H1 (cell line): ENCODE measurements around the gene SV2B. TPM values are rescaled to one million over a fixed set of nuclear protein-coding genes. Genes with fewer than 3 reads are reported as not detected.

Experiments used
- CTCF ChIA-PET: fragments of 300-600 bp; sonication (Branson Sonifier 250); formaldehyde crosslinking; loops from one replicate; lab custom pipeline; 2021; ENCODE audit not compliant: partially characterized antibody; lab: Charles Lee
- POLR2A ChIA-PET: fragments of 300-600 bp; sonication (Branson Sonifier 250); formaldehyde crosslinking; loops from one replicate; lab custom pipeline; 2021; ENCODE audit warnings: inconsistent platforms; ENCODE audit not compliant: partially characterized antibody; lab: Charles Lee
- DNase-seq, 2 experiments: peaks; one replicate each; pipeline versions ENCODE4 v3.0.0 to v3.0.0-alpha.2; 2010 to 2022; ENCODE audit warnings: low spot score in 2 of 2, low read depth in 1 of 2, mixed read lengths in 1 of 2
- FAIRE-seq: peaks from 2 replicates; lab custom pipeline; 2011; peaks lifted over from hg19 to GRCh38; lab: Jason Lieb, UNC
- H2AFZ ChIP-seq: 2 replicates; pipeline ENCODE4 v1.8.1; 2012; ENCODE audit warnings: low read length, inconsistent platforms
- H2AK5ac ChIP-seq: 2 replicates; pipeline ENCODE4 v1.6.1; 2013; ENCODE audit warnings: low read depth, low read length
- H2BK120ac ChIP-seq: replicated peaks from 2 replicates; pipeline ENCODE3; 2013; ENCODE audit warnings: low read depth, low read length, inconsistent platforms
- H2BK12ac ChIP-seq: 2 replicates; pipeline ENCODE4 v1.6.1; 2013; ENCODE audit warnings: low read depth, low read length
- H2BK15ac ChIP-seq: 2 replicates; pipeline ENCODE4 v1.6.1; 2013; ENCODE audit warnings: low read length
- H2BK20ac ChIP-seq: 2 replicates; pipeline ENCODE4 v1.6.1; 2013; ENCODE audit warnings: low read length
- H2BK5ac ChIP-seq: 2 replicates; pipeline ENCODE4 v1.6.1; 2013; ENCODE audit warnings: low read depth, low read length
- H3K14ac ChIP-seq: 2 replicates; pipeline ENCODE4 v1.6.1; 2013; ENCODE audit warnings: inconsistent platforms; ENCODE audit not compliant: insufficient read length
- H3K18ac ChIP-seq: 2 replicates; pipeline ENCODE4 v1.6.1; 2013; ENCODE audit warnings: low read length; ENCODE audit errors: extremely low read depth
- H3K23ac ChIP-seq: 2 replicates; pipeline ENCODE4 v1.6.1; 2013; ENCODE audit warnings: inconsistent platforms; ENCODE audit not compliant: insufficient read length
- H3K23me2 ChIP-seq: 2 replicates; pipeline ENCODE4 v1.6.1; 2013; ENCODE audit warnings: low read depth, low read length
- H3K27ac ChIP-seq: 2 replicates; pipeline ENCODE4 v1.6.1; 2011; ENCODE audit warnings: low read depth, low read length, inconsistent platforms
- H3K27me3 ChIP-seq, 4 experiments: replicated peaks in 1 of 4; 1 replicate in 1 of 4; 2 replicates in 3 of 4; pipeline versions ENCODE4 v1.6.1 to v1.8.1; 2011 to 2013; ENCODE audit warnings: low read length in 3 of 4, mild to moderate bottlenecking in 3 of 4, inconsistent platforms in 2 of 4, mixed read lengths in 2 of 4, moderate library complexity in 1 of 4; ENCODE audit not compliant: control insufficient read depth in 3 of 4, insufficient read depth in 3 of 4; ENCODE audit errors: extremely low read depth in 1 of 4
- H3K36me3 ChIP-seq, 4 experiments: 2 replicates each; pipeline versions ENCODE4 v1.6.1 to v1.8.1; 2011 to 2013; ENCODE audit warnings: mild to moderate bottlenecking in 4 of 4, low read length in 3 of 4, moderate library complexity in 2 of 4, control low read depth in 1 of 4, inconsistent platforms in 1 of 4; ENCODE audit not compliant: insufficient read depth in 4 of 4, control insufficient read depth in 2 of 4
- H3K4ac ChIP-seq: replicated peaks from 2 replicates; pipeline ENCODE3; 2013; ENCODE audit warnings: low read length, low read depth, mixed read lengths, inconsistent platforms; ENCODE audit not compliant: insufficient read length
- H3K4me1 ChIP-seq, 4 experiments: replicated peaks in 1 of 4; 1 replicate in 1 of 4; 2 replicates in 3 of 4; pipeline versions ENCODE4 v1.6.1 to v1.8.1; 2011 to 2013; ENCODE audit warnings: low read length in 3 of 4, inconsistent platforms in 2 of 4, mixed read lengths in 1 of 4; ENCODE audit not compliant: insufficient read depth in 4 of 4, control insufficient read depth in 3 of 4
- H3K4me2 ChIP-seq, 2 experiments: 2 replicates each; pipeline versions ENCODE4 v1.6.1 to v1.8.1; 2011 to 2013; ENCODE audit warnings: low read depth in 2 of 2, low read length in 2 of 2, control low read depth in 1 of 2, inconsistent platforms in 1 of 2, mild to moderate bottlenecking in 1 of 2; ENCODE audit not compliant: insufficient read depth in 1 of 2
- H3K4me3 ChIP-seq, 4 experiments: fragments of 200-600, 300-600 bp in 1 of 4; sonication (generic), shearing (Covaris generic), sonication (Bioruptor Twin) in 1 of 4; 2 replicates each; pipeline versions ENCODE4 v1.5.1 to v1.8.1; 2011 to 2016; ENCODE audit warnings: low read length in 4 of 4, low read depth in 3 of 4, control low read depth in 2 of 4, inconsistent platforms in 2 of 4, mild to moderate bottlenecking in 2 of 4, mixed read lengths in 1 of 4, moderate library complexity in 1 of 4; ENCODE audit not compliant: insufficient read depth in 2 of 4; ENCODE audit errors: extremely low read depth in 1 of 4
- H3K56ac ChIP-seq: replicated peaks from 2 replicates; pipeline ENCODE3; 2013; ENCODE audit warnings: low read depth, mild to moderate bottlenecking, mixed read lengths, low read length, inconsistent platforms; ENCODE audit not compliant: insufficient read length
- H3K79me1 ChIP-seq: 2 replicates; pipeline ENCODE4 v1.6.1; 2013; ENCODE audit warnings: low read depth, low read length, control low read depth
- H3K79me2 ChIP-seq, 2 experiments: 2 replicates each; pipeline versions ENCODE4 v1.6.1 to v1.8.1; 2012 to 2013; ENCODE audit warnings: low read length in 2 of 2, mild to moderate bottlenecking in 2 of 2, inconsistent platforms in 1 of 2; ENCODE audit not compliant: insufficient read depth in 2 of 2, control insufficient read depth in 1 of 2
- H3K9ac ChIP-seq, 4 experiments: replicated peaks in 1 of 4; 1 replicate in 1 of 4; 2 replicates in 3 of 4; pipeline versions ENCODE4 v1.6.1 to v1.8.1; 2011 to 2013; ENCODE audit warnings: low read depth in 3 of 4, low read length in 3 of 4, control low read depth in 2 of 4, mild to moderate bottlenecking in 2 of 4, moderate library complexity in 2 of 4, inconsistent platforms in 1 of 4; ENCODE audit errors: extremely low read depth in 1 of 4
- H3K9me3 ChIP-seq, 2 experiments: 2 replicates each; pipeline versions ENCODE4 v1.6.1 to v1.8.1; 2012 to 2013; ENCODE audit warnings: mild to moderate bottlenecking in 2 of 2, moderate library complexity in 2 of 2, control low read depth in 1 of 2, inconsistent platforms in 1 of 2, low read depth in 1 of 2, low read length in 1 of 2, mixed read lengths in 1 of 2; ENCODE audit not compliant: insufficient read depth in 2 of 2
- H4K20me1 ChIP-seq, 2 experiments: replicated peaks in 1 of 2; 2 replicates each; pipeline versions ENCODE3 to v1.8.1; 2011 to 2013; ENCODE audit warnings: inconsistent platforms in 2 of 2, low read length in 2 of 2, mild to moderate bottlenecking in 1 of 2; ENCODE audit not compliant: insufficient read depth in 2 of 2, control insufficient read depth in 1 of 2
- H4K5ac ChIP-seq: 2 replicates; pipeline ENCODE4 v1.6.1; 2013; ENCODE audit warnings: low read length, low read depth, mixed read lengths, inconsistent platforms; ENCODE audit not compliant: insufficient read length
- H4K8ac ChIP-seq: 2 replicates; pipeline ENCODE4 v1.8.0; 2013; ENCODE audit warnings: mild to moderate bottlenecking, moderate library complexity, low read length, inconsistent platforms; ENCODE audit not compliant: insufficient read depth; ENCODE audit errors: extremely low read depth
- H4K91ac ChIP-seq: replicated peaks from 2 replicates; pipeline ENCODE3; 2013; ENCODE audit warnings: low read length, mixed read lengths, inconsistent platforms; ENCODE audit not compliant: insufficient read length
- BRCA1 ChIP-seq: IDR thresholded peaks from 2 replicates; pipeline ENCODE4 v1.6.1; 2012; ENCODE audit warnings: low read depth, low read length, improper control_type of control experiment
- CEBPB ChIP-seq: IDR thresholded peaks from 2 replicates; pipeline ENCODE4 v1.6.1; 2012; ENCODE audit warnings: low read depth, low read length
- CREB1 ChIP-seq: IDR thresholded peaks from 2 replicates; pipeline ENCODE4 v1.6.1; 2012; ENCODE audit warnings: inconsistent platforms
- CTBP2 ChIP-seq: IDR thresholded peaks from 2 replicates; pipeline ENCODE4 v1.7.0; 2011; ENCODE audit warnings: borderline replicate concordance, mild to moderate bottlenecking, moderate library complexity, mixed read lengths, low read length; ENCODE audit not compliant: insufficient read depth, insufficient read length
- EP300 ChIP-seq, 2 experiments: IDR thresholded peaks; 1 replicate in 1 of 2; 2 replicates in 1 of 2; pipeline ENCODE4 v1.6.1; 2011 to 2012; ENCODE audit warnings: low read depth in 2 of 2, low read length in 2 of 2, mild to moderate bottlenecking in 2 of 2, borderline replicate concordance in 1 of 2, inconsistent platforms in 1 of 2, moderate library complexity in 1 of 2
- EZH2 ChIP-seq: fragments of 200-600 bp; sonication (generic); IDR thresholded peaks from 2 replicates; pipeline ENCODE4 v1.7.1; 2012; ENCODE audit warnings: low read depth, mild to moderate bottlenecking, moderate library complexity, low read length, inconsistent platforms; ENCODE audit not compliant: severe bottlenecking
- WGBS, 2 experiments: shearing (Covaris generic) in 1 of 2; methylation state at CpG; one replicate each; pipeline versions ENCODE4 v1.1.6 to v1.1.7; 2013 to 2015; ENCODE audit warnings: low lambda C conversion rate in 2 of 2, mixed read lengths in 2 of 2, inconsistent platforms in 1 of 2, low coverage in 1 of 2, missing lambda C conversion rate in 1 of 2; ENCODE audit not compliant: insufficient replicate concordance in 2 of 2, insufficient coverage in 1 of 2, insufficient read length in 1 of 2; ENCODE audit errors: extremely low coverage in 1 of 2, missing lambda C conversion rate in 1 of 2; 5-methylcytosine and 5-hydroxymethylcytosine counted together
- polyA plus RNA-seq, 7 experiments: library from polyadenylated mRNA; depleted of rRNA in 3 of 7; stranded (reverse) in 5 of 7; unstranded in 2 of 7; fragments of >200 nt in 5 of 7; fragments of 200-250 nt in 2 of 7; gene quantifications; 1 replicate in 5 of 7; 2 replicates in 1 of 7; 4 replicates in 1 of 7; pipeline versions ENCODE4 v1.2.1 to v1.2.3, GENCODE V29; 2011 to 2013; ENCODE audit warnings: missing spikeins in 2 of 7, mixed read lengths in 2 of 7
- total RNA-seq: library from RNA; stranded (reverse); fragmentation: NEBNext Ultra II Directional; extraction: Animal tissue kit (Norgen Biotek cat#: 25700); gene quantifications from 2 replicates; pipeline ENCODE4 v1.2.1, GENCODE V29; 2021

The SV2B gene
- total and polyA plus RNA-seq, 2 of the 8 experiments (the other 6 are each of a cell fraction or from before 2014, with no cell fraction given): 0.09 to 0.20 TPM

GRCh38 chr15:91246998-91247397 is 146.9 kb downstream of the SV2B start:
- WGBS, 2 experiments: 93% methylated on average over 2 of the region's 2 CpGs; no CpG with 5 or more reads in 1 of the 2 experiments
- H2BK120ac ChIP-seq: no peak overlapping the region
- H4K8ac ChIP-seq: no peak overlapping the region
- H2AK5ac ChIP-seq: no peak overlapping the region
- ChIA-PET POLR2A (no interaction called here), CTCF (interaction anchor here (0.5 to 5.7 kb wide), 41 partner anchors 9 to 831 kb away, joined by 3 to 28 read pairs (median 4); no protein-coding TSS in a partner anchor)
- H3K18ac ChIP-seq: no peak overlapping the region
- H3K9ac ChIP-seq: no peak overlapping the region
- DNase-seq (no peak), FAIRE-seq (no peak)
- no peak overlapping the region for H3K14ac ChIP-seq
- no peaks in the 10 kb centered on the region for H4K20me1 ChIP-seq
- no peaks in the 10 kb centered on the region for H3K27me3 ChIP-seq
- no peak overlapping the region for H2BK20ac ChIP-seq
- no peak overlapping the region for H3K56ac ChIP-seq
- H3K23ac ChIP-seq: no peak overlapping the region
- no peak overlapping the region for H4K91ac ChIP-seq
- no peak overlapping the region for H3K4me2 ChIP-seq
- H3K27ac ChIP-seq: no peak overlapping the region
- H4K5ac ChIP-seq: no peak overlapping the region
- no peak overlapping the region for H3K4me3 ChIP-seq
- H3K9me3 ChIP-seq: no peaks in the 10 kb centered on the region
- no peak overlapping the region for H2BK5ac ChIP-seq
- H3K79me2 ChIP-seq: no peaks in the 10 kb centered on the region
- no peak overlapping the region for H3K4ac ChIP-seq
- H3K36me3 ChIP-seq: no peaks in the 10 kb centered on the region
- no peaks in the 10 kb centered on the region for H3K4me1 ChIP-seq
- H2BK15ac ChIP-seq: no peak overlapping the region
- H2AFZ ChIP-seq: no peak overlapping the region
- no peak for TF ChIP-seq EZH2
- TF ChIP-seq EP300 (IDR thresholded peaks at IDR 0.05; ENCODE audit: borderline replicate concordance in 1 of 2, low read depth in 2 of 2, low read length in 2 of 2): no peak
- TF ChIP-seq CTBP2: no peak
- TF ChIP-seq CREB1: no peak
- no peak for TF ChIP-seq BRCA1
- TF ChIP-seq CEBPB: no peak
- H2BK12ac ChIP-seq: no peak overlapping the region
- H3K79me1 ChIP-seq: no peaks in the 10 kb centered on the region
- no peaks in the 10 kb centered on the region; the same call in 1 of the 2 replicates for H3K23me2 ChIP-seq
